NB4 (cell line): ENCODE measurements around the gene CALD1.

Experiments used
- DNase-seq: peaks from one replicate; pipeline ENCODE4 v3.0.0; 2010; ENCODE audit warnings: low read depth
- H3K4me3 ChIP-seq: one replicate; pipeline ENCODE4 v1.5.1; 2011; ENCODE audit warnings: mild to moderate bottlenecking, low read depth, low read length, moderate library complexity
- CTCF ChIP-seq: IDR thresholded peaks from one replicate; pipeline ENCODE4 v1.5.1; 2012; ENCODE audit warnings: low read depth, low read length
- MAX ChIP-seq: IDR thresholded peaks from 2 replicates; pipeline ENCODE4 v1.6.1; 2011; ENCODE audit warnings: low read depth, low read length
- MYC ChIP-seq: IDR thresholded peaks from 2 replicates; pipeline ENCODE4 v1.6.1; 2011; ENCODE audit warnings: low read depth, low read length
- POLR2A ChIP-seq: IDR thresholded peaks from 2 replicates; pipeline ENCODE4 v1.6.1; 2011; ENCODE audit warnings: mild to moderate bottlenecking; ENCODE audit not compliant: insufficient read length; ENCODE audit errors: extremely low read depth

The CALD1 gene

GRCh38 chr7:134908289-134908688, 128.9 kb downstream of the CALD1 start:
- TF ChIP-seq CTCF = no peak
- no peak for TF ChIP-seq MAX
- no peak for TF ChIP-seq POLR2A
- TF ChIP-seq MYC = no peak
- DNase-seq = no peak
- no peak overlapping the region for H3K4me3 ChIP-seq

GRCh38 chr7:134910214-134910890, 130.9 kb downstream of the CALD1 start:
- TF ChIP-seq MYC (no peak), POLR2A (no peak), CTCF (no peak), MAX (no peak)
- no peak overlapping the region for H3K4me3 ChIP-seq
- no peak for DNase-seq

GRCh38 chr7:134910968-134911367, 131.5 kb downstream of the CALD1 start:
- DNase-seq = no peak
- H3K4me3 ChIP-seq = no peak overlapping the region
- TF ChIP-seq POLR2A (no peak), MYC (no peak), CTCF (no peak), MAX (no peak)

GRCh38 chr7:134916171-134916883, 136.9 kb downstream of the CALD1 start:
- TF ChIP-seq MYC (no peak), POLR2A (no peak), CTCF (no peak), MAX (no peak)
- no peak overlapping the region for H3K4me3 ChIP-seq
- no peak for DNase-seq

GRCh38 chr7:134919240-134919641, 139.8 kb downstream of the CALD1 start:
- no peak for DNase-seq
- TF ChIP-seq MYC = no peak
- TF ChIP-seq CTCF = no peak
- TF ChIP-seq POLR2A = no peak
- no peak for TF ChIP-seq MAX
- H3K4me3 ChIP-seq = no peak overlapping the region
